Epithelial cell of proximal tubule (primary cell): ENCODE data around the gene SLC13A5. TPM values are rescaled to one million over a fixed set of nuclear protein-coding genes. Genes with fewer than 3 reads are reported as not detected.
"Not testable (repeated sequence)": the region's sequence is repeated elsewhere in the genome, so short reads cannot be mapped to it uniquely, and the experiment has no call there.

Experiments used
- DNase-seq: peaks from one replicate; pipeline ENCODE4 v3.0.0-alpha.2; 2011; ENCODE audit warnings: low read depth
- H3K4me3 ChIP-seq: 2 replicates; pipeline ENCODE4 v1.5.1; 2011; ENCODE audit warnings: low read depth, mild to moderate bottlenecking, low read length
- CTCF ChIP-seq: conservative IDR thresholded peaks from 2 replicates; pipeline ENCODE4 v1.5.1; 2012; ENCODE audit warnings: low read depth, mild to moderate bottlenecking, low read length
- total RNA-seq: library from RNA; depleted of rRNA; stranded (reverse); fragments of >200 nt; gene quantifications from 2 replicates; pipeline ENCODE4 v1.2.3, GENCODE V29; 2015

The SLC13A5 gene
- total RNA-seq, 1 donor from 2014 or later: not detected

DNA sequence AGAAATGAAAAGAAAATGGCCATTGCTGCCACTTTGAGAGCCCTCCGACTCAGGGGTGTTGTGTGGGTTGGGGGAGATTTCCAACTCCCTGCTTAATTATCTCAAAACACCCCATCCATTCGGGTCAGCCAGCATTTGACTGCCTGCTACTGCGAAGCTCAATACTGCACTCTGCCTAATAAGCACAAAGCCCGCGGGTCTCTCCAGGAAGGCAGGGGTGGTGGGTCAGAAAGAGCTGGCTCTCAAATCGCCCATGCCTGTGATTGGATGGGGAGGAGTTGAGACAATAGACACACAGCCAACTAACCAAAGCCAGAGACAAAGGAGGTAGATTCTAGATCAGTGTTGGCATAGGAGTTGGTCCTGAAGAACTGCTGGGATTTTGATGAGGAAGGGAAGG lies 40.4 kb upstream of the SLC13A5 start:
- H3K4me3 ChIP-seq: no peak overlapping the region
- DNase-seq: no peak

GRCh38 chr17:6753006-6753445 lies 39.9 kb upstream of the SLC13A5 start:
- H3K4me3 ChIP-seq: no peak overlapping the region
- no peak for TF ChIP-seq CTCF
- DNase-seq: peak; percentile 16

More for the DNA sequence above, 40.4 kb upstream of the SLC13A5 start:
- TF ChIP-seq CTCF: no peak

GRCh38 chr17:6752068-6752909 lies 39.1 kb upstream of the SLC13A5 start:
- H3K4me3 ChIP-seq: no peak overlapping the region
- TF ChIP-seq CTCF: no peak
- DNase-seq: peak; percentile 85

DNA sequence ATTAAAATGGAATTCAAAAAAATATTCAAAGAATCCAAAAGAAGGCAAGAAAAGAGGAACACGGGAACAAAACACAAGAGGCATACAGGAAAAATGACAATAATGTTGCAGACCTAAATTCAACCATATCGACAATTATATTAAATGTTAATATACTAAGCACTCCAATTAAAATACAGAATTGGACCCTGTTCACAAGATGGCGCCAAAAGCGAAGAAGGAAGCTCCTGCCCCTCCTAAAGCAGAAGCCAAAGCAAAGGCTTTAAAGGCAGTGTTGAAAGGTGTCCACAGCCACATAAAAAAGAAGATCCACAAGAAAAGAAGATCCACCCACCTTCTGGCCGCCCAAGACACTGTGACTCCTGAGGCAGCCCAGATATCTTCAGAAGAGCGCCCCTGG lies 36.4 kb upstream of the SLC13A5 start:
- H3K4me3 ChIP-seq: no peak overlapping the region
- peak; percentile 13 for TF ChIP-seq CTCF
- DNase-seq: no peak

DNA sequence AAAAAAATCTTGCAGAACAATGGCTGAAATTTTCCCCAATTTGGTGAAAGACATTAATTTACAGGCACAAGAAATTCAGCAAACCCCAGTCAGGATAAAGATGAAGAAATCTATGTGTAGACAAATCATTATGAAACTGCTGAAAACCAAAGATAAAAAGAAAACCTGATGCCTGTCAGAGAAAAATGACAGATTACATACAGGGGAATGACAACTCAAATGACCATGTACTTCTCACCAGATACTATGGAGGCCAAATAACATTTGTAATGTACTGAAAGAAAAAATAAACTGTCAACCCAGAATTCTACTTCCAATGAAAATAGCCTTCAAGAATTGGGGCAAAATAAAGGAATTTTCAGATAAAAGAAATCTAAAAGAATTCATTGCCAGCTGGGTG lies 35.4 kb upstream of the SLC13A5 start:
- no peak for TF ChIP-seq CTCF
- no peak for DNase-seq
- H3K4me3 ChIP-seq: no peak overlapping the region

DNA sequence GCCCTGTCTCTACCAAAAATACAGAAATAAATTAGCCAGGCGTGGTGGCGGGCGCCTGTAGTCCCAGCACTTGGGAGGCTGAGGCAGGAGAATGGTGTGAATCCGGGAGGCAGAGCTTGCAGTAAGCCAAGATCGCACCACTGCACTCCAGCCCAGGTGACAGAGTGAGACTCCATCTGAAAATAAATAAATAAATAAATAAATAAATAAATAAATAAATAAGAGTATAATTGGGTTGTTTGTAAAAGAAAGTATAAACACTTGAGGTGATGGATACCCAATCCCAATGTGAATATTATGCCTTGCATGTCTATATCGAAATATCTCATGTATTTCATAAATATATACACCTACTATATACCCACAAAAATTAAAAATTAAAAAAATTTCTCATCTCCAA lies 33.5 kb upstream of the SLC13A5 start:
- H3K4me3 ChIP-seq: not testable (repeated sequence)

GRCh38 chr17:6729531-6729930 lies 16.4 kb upstream of the SLC13A5 start:
- no peak overlapping the region for H3K4me3 ChIP-seq
- TF ChIP-seq CTCF: no peak
- no peak for DNase-seq

More for the DNA sequence above, 33.5 kb upstream of the SLC13A5 start:
- DNase-seq: not testable (repeated sequence)
